Common myeloid progenitor, CD34-positive (primary cell): ENCODE data around the gene AAGAB.

Source experiments
- CTCF ChIA-PET: fragments of 350-600 bp; sonication (Branson Sonifier 250); formaldehyde crosslinking; loops from one replicate; lab custom pipeline; 2021; ENCODE audit warnings: antibody characterized with exemption; lab: Charles Lee
- POLR2A ChIA-PET: fragments of 350-600 bp; sonication (Branson Sonifier 250); formaldehyde crosslinking; loops from one replicate; lab custom pipeline; 2021; ENCODE audit warnings: antibody characterized with exemption; lab: Charles Lee
- DNase-seq, 3 donors: peaks; one replicate each; pipeline versions ENCODE4 v3.0.0 to v3.0.0-alpha.2; 2013
- H3K27ac ChIP-seq, 2 experiments: 1 replicate in 1 of 2; 2 replicates in 1 of 2; pipeline ENCODE4 v1.7.0; 2013; ENCODE audit warnings: inconsistent platforms in 2 of 2, low read length in 2 of 2, mild to moderate bottlenecking in 2 of 2, low read depth in 1 of 2, moderate library complexity in 1 of 2; ENCODE audit not compliant: severe bottlenecking in 2 of 2, insufficient read depth in 1 of 2, poor library complexity in 1 of 2
- H3K27me3 ChIP-seq, 5 experiments: replicated peaks in 2 of 5; 1 replicate in 3 of 5; 2 replicates in 2 of 5; pipeline versions ENCODE4 v1.6.1 to v1.7.0; 2013; ENCODE audit warnings: low read length in 4 of 5, mild to moderate bottlenecking in 2 of 5, moderate library complexity in 2 of 5, inconsistent platforms in 1 of 5; ENCODE audit not compliant: insufficient read depth in 5 of 5, control insufficient read depth in 4 of 5
- H3K36me3 ChIP-seq, 4 experiments: 1 replicate in 2 of 4; 2 replicates in 2 of 4; pipeline versions ENCODE4 v1.6.1 to v1.7.0; 2013; ENCODE audit warnings: low read length in 3 of 4, control low read depth in 1 of 4, mild to moderate bottlenecking in 1 of 4; ENCODE audit not compliant: control insufficient read depth in 4 of 4, insufficient read depth in 4 of 4
- H3K4me1 ChIP-seq, 4 experiments: 1 replicate in 3 of 4; 2 replicates in 1 of 4; pipeline versions ENCODE4 v1.6.1 to v1.7.1; 2013; ENCODE audit warnings: low read length in 3 of 4, mild to moderate bottlenecking in 3 of 4, control low read depth in 1 of 4, inconsistent platforms in 1 of 4, moderate library complexity in 1 of 4; ENCODE audit not compliant: control insufficient read depth in 4 of 4, insufficient read depth in 4 of 4; ENCODE audit errors: control extremely low read depth in 1 of 4
- H3K4me3 ChIP-seq, 7 experiments: 1 replicate in 4 of 7; 2 replicates in 3 of 7; pipeline versions ENCODE4 v1.5.1 to v1.7.0; 2013; ENCODE audit warnings: mild to moderate bottlenecking in 7 of 7, low read length in 6 of 7, moderate library complexity in 6 of 7, inconsistent platforms in 2 of 7, low read depth in 2 of 7, control low read depth in 1 of 7; ENCODE audit not compliant: insufficient read depth in 4 of 7, control insufficient read depth in 1 of 7; ENCODE audit errors: extremely low read depth in 1 of 7
- H3K9me3 ChIP-seq, 5 experiments: 1 replicate in 4 of 5; 2 replicates in 1 of 5; pipeline versions ENCODE4 v1.6.1 to v1.7.1; 2013; ENCODE audit warnings: low read length in 4 of 5, mild to moderate bottlenecking in 2 of 5, inconsistent platforms in 1 of 5, low read depth in 1 of 5, moderate library complexity in 1 of 5; ENCODE audit not compliant: control insufficient read depth in 4 of 5, insufficient read depth in 2 of 5; ENCODE audit errors: control extremely low read depth in 1 of 5
- WGBS: methylation state at CpG from one replicate; pipeline ENCODE4 v1.1.5; 2013; ENCODE audit not compliant: insufficient coverage; 5-methylcytosine and 5-hydroxymethylcytosine counted together

The AAGAB gene

GRCh38 chr15:67190326-67190725 is 64.1 kb downstream of the AAGAB start:
- 100% methylated on average over 2 of the region's 2 CpGs for WGBS
- DNase-seq: no peak
- Histone ChIP-seq H3K36me3 (peaks cover 13 to 66% (median 49%) of the 10 kb centered on the region in 4 experiments), H3K27ac (no peak overlapping the region), H3K27me3 (no peaks in the 10 kb centered on the region), H3K4me3 (no peak overlapping the region), H3K9me3 (no peaks in the 10 kb centered on the region), H3K4me1 (peaks cover 0 to 20% (median 17%) of the 10 kb centered on the region in 4 experiments)
- ChIA-PET CTCF (interaction anchor here (1.8 kb wide), 1 partner anchor 28 kb away, joined by 4 read pairs; no protein-coding TSS in a partner anchor), POLR2A (no interaction called here)

GRCh38 chr15:67189326-67190051 is 65.0 kb downstream of the AAGAB start:
- no peak overlapping the region for H3K27ac ChIP-seq
- DNase-seq: no peak
- no peaks in the 10 kb centered on the region for H3K9me3 ChIP-seq
- peaks cover 13 to 73% (median 49%) of the 10 kb centered on the region in 4 experiments for H3K36me3 ChIP-seq
- H3K4me3 ChIP-seq: no peak overlapping the region
- no peaks in the 10 kb centered on the region for H3K27me3 ChIP-seq
- ChIA-PET CTCF (no interaction called here), POLR2A (no interaction called here)
- WGBS: 97% methylated on average over 21 of the region's 26 CpGs
- H3K4me1 ChIP-seq: peaks cover 0 to 21% (median 17%) of the 10 kb centered on the region in 4 experiments

- POLR2A ChIA-PET: interaction anchor here (0.7 kb wide), 1 partner anchor 112 kb away, joined by 3 read pairs; no protein-coding TSS in a partner anchor
- Histone ChIP-seq H3K36me3 (peaks cover 13 to 70% (median 46%) of the 10 kb centered on the region in 4 experiments), H3K27ac (no peak overlapping the region), H3K27me3 (no peaks in the 10 kb centered on the region), H3K9me3 (no peaks in the 10 kb centered on the region), H3K4me3 (no peak overlapping the region), H3K4me1 (peaks cover 0 to 21% (median 17%) of the 10 kb centered on the region in 4 experiments)
- DNase-seq: no peak
- 98% methylated on average over 8 of the region's 8 CpGs for WGBS
- CTCF ChIA-PET: no interaction called here
These were observed 65.8 kb downstream of the AAGAB start for GRCh38 chr15:67188551-67189218.

- DNase-seq: no peak
- no peaks in the 10 kb centered on the region for H3K9me3 ChIP-seq
- ChIA-PET CTCF (interaction anchor here (1.1 to 1.7 kb wide), 2 partner anchors 42 to 111 kb away, joined by 4 read pairs; no protein-coding TSS in a partner anchor), POLR2A (interaction anchor here (0.6 kb wide), 1 partner anchor 186 kb away, joined by 3 read pairs; no protein-coding TSS in a partner anchor)
- peaks cover 15 to 65% (median 40%) of the 10 kb centered on the region in 4 experiments for H3K36me3 ChIP-seq
- H3K27ac ChIP-seq: no peak overlapping the region
- no peak overlapping the region for H3K4me3 ChIP-seq
- no peaks in the 10 kb centered on the region for H3K27me3 ChIP-seq
- peaks cover 0 to 21% (median 17%) of the 10 kb centered on the region in 4 experiments for H3K4me1 ChIP-seq
- WGBS: 96% methylated on average over 11 of the region's 12 CpGs
These were observed 67.1 kb downstream of the AAGAB start for GRCh38 chr15:67187351-67187854.

GRCh38 chr15:67186688-67187087 is 67.8 kb downstream of the AAGAB start:
- H3K27ac ChIP-seq: no peak overlapping the region
- no peaks in the 10 kb centered on the region for H3K9me3 ChIP-seq
- H3K4me3 ChIP-seq: no peak overlapping the region
- DNase-seq: no peak
- ChIA-PET CTCF (interaction anchor here (0.7 to 1.7 kb wide), 7 partner anchors 9 to 110 kb away, joined by 3 to 5 read pairs (median 4); no protein-coding TSS in a partner anchor), POLR2A (interaction anchor here (0.5 to 0.7 kb wide), 2 partner anchors 40 to 240 kb away, joined by 3 to 4 read pairs; no protein-coding TSS in a partner anchor)
- WGBS: 100% methylated on average over 4 of the region's 4 CpGs
- H3K36me3 ChIP-seq: peaks cover 14 to 61% (median 42%) of the 10 kb centered on the region in 4 experiments
- H3K4me1 ChIP-seq: peaks cover 0 to 21% (median 17%) of the 10 kb centered on the region in 4 experiments
- H3K27me3 ChIP-seq: no peaks in the 10 kb centered on the region

GRCh38 chr15:67186226-67186649 is 68.2 kb downstream of the AAGAB start:
- ChIA-PET POLR2A (interaction anchor here (0.5 to 0.7 kb wide), 2 partner anchors 41 to 240 kb away, joined by 3 to 4 read pairs; no protein-coding TSS in a partner anchor), CTCF (interaction anchor here (0.7 to 1.7 kb wide), 9 partner anchors 9 to 118 kb away, joined by 3 to 5 read pairs (median 4); no protein-coding TSS in a partner anchor)
- DNase-seq: peak; percentile 13 to 73 (median 68)
- peaks cover 0 to 21% (median 17%) of the 10 kb centered on the region in 4 experiments for H3K4me1 ChIP-seq
- H3K9me3 ChIP-seq: no peaks in the 10 kb centered on the region
- 100% methylated on average over 2 of the region's 6 CpGs for WGBS
- H3K27ac ChIP-seq: peak overlapping the region in 1 of 2 experiments; percentile 18
- no peak overlapping the region for H3K4me3 ChIP-seq
- no peaks in the 10 kb centered on the region for H3K27me3 ChIP-seq
- peaks cover 9 to 59% (median 40%) of the 10 kb centered on the region in 4 experiments for H3K36me3 ChIP-seq
